ENCODE measurements around the gene KBTBD13. TPM values are rescaled to one million over a fixed set of nuclear protein-coding genes. Genes with fewer than 3 reads are reported as not detected.
"Not testable (repeated sequence)": the region's sequence is repeated elsewhere in the genome, so short reads cannot be mapped to it uniquely, and the experiment has no call there.

The KBTBD13 gene
- total RNA-seq, 4 donors from 2014 or later: 0.38 TPM; not detected in 3

DNA sequence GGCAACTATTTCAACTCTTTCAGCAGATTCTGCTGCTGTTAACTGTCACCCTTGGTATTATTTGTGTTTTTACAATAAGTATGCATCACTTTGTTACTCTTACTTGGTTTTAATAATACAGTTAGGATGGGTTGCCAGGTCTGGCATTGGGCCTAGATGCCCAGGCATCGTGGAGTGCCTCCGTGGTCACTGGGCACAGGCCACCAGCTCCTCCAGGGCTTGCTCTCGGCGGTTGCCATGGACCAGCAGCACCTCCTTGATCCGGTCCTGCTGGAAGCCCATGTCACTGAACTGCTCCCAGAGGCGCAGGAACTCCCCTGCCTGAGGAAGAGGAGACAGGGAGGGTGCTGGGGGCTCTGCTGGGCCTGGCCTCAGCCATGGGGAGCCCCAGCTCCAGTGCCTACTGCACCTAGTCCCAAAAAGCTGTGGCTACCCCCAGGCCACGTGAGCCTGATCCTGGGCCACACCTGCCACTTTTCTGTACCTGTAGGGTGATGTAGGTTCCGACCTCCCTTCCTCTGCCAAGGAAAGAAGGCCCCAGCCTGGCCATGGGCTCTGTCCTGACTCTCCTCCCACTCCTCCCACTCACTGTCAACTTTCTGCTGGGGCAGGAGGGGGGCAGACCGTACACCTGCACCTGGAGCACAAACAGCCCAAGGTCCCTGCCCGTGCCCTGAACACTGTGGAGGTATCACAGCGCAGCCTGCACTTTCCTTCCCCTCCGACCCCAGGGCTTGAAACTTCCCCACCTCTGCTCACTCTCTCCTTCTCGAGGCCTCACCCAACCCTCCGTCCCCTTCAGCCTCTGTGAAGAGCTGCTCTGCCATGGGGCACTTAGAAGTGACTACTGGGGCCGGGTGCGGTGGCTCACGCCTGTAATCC lies 16.6 kb downstream of the KBTBD13 start:
- peaks cover 0 to 8% (median 0%) of the 10 kb centered on the region in 3 donors for H3K36me3 ChIP-seq
- peaks cover 0 to 39% (median 2%) of the 10 kb centered on the region in 4 donors for H3K4me1 ChIP-seq
- H3K27ac ChIP-seq: no peak overlapping the region
- no peak overlapping the region for H3K4me3 ChIP-seq
- peak in 1 of 3 donors; percentile 37 for DNase-seq
- TF ChIP-seq, protein P1, sequence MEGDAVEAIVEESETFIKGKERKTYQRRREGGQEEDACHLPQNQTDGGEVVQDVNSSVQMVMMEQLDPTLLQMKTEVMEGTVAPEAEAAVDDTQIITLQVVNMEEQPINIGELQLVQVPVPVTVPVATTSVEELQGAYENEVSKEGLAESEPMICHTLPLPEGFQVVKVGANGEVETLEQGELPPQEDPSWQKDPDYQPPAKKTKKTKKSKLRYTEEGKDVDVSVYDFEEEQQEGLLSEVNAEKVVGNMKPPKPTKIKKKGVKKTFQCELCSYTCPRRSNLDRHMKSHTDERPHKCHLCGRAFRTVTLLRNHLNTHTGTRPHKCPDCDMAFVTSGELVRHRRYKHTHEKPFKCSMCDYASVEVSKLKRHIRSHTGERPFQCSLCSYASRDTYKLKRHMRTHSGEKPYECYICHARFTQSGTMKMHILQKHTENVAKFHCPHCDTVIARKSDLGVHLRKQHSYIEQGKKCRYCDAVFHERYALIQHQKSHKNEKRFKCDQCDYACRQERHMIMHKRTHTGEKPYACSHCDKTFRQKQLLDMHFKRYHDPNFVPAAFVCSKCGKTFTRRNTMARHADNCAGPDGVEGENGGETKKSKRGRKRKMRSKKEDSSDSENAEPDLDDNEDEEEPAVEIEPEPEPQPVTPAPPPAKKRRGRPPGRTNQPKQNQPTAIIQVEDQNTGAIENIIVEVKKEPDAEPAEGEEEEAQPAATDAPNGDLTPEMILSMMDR (IDR thresholded peaks at IDR 0.05): no peak
- no peak for TF ChIP-seq POLR2A (IDR thresholded peaks at IDR 0.05)
- no peaks in the 10 kb centered on the region for H3K27me3 ChIP-seq
- no peaks in the 10 kb centered on the region for H3K9me3 ChIP-seq

DNA sequence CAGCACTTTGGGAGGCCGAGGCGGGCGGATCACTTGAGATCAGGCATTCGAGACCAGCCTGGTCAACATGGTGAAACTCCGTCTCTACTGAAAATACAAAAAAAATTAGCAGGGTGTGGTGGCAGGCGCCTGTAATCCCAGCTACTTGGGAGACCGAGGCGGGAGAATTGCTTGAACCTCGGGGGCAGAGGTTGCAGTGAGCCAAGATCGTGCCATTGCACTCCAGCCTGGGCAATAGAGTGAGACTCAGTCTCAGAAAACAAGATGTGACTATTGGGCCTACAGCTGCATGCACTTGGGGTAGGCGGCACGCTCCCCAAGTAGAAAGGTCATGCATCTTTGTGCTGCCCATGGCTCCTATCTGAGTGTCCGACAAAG lies 17.2 kb downstream of the KBTBD13 start:
- H3K4me3 ChIP-seq, DNase-seq, H3K27me3 ChIP-seq, H3K9me3 ChIP-seq: not testable (repeated sequence)
- Histone ChIP-seq H3K27ac (peak overlapping the region in 1 of 4 donors; percentile 64), H3K36me3 (peaks cover 0 to 15% (median 0%) of the 10 kb centered on the region in 3 donors), H3K4me1 (peaks cover 0 to 32% (median 0%) of the 10 kb centered on the region in 4 donors)

DNA sequence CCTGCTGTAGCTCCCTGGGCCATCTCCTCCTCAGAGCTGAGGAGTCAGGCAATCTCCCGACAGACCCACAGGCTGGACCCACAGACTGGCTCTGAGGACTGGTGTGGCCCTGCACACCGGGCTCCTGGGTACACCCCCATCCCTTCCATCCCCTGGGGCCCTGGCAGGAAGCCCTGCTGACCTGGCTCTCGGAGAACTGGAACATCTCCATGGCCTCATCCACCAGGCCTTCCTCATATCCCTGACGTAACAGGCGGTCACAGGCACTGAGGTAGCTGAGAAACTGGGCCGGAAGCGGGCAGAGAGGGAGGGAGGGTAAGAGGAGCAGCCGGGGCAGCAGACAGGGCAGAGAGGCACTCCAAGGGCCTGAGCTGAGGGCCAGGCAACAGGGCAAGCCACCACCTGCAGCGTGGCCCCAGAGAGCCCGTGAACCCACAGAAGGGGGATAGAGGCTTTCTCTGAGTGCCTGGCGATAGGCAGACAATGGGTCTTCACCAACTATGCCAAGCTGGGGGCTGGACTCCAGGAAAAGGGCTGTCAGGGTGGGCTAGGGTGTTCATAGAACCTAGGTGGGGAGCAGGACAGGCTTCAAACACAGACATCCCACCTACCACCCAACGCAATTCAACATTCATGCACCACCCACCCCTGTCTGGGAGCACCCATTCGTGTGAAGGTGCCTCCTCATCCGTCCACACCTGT lies 17.9 kb downstream of the KBTBD13 start:
- H3K36me3 ChIP-seq: peaks cover 0 to 21% (median 0%) of the 10 kb centered on the region in 3 donors
- H3K4me1 ChIP-seq: peaks cover 0 to 26% (median 0%) of the 10 kb centered on the region in 4 donors
- H3K27me3 ChIP-seq: no peaks in the 10 kb centered on the region
- H3K9me3 ChIP-seq: no peaks in the 10 kb centered on the region
- peak in 1 of 3 donors; percentile 47 for DNase-seq
- H3K4me3 ChIP-seq: no peak overlapping the region
- no peak for TF ChIP-seq POLR2A (IDR thresholded peaks at IDR 0.05)
- TF ChIP-seq, protein P1 (IDR thresholded peaks at IDR 0.05): no peak
- peak overlapping the region in 2 of 4 donors; percentile 9 to 64 for H3K27ac ChIP-seq

DNA sequence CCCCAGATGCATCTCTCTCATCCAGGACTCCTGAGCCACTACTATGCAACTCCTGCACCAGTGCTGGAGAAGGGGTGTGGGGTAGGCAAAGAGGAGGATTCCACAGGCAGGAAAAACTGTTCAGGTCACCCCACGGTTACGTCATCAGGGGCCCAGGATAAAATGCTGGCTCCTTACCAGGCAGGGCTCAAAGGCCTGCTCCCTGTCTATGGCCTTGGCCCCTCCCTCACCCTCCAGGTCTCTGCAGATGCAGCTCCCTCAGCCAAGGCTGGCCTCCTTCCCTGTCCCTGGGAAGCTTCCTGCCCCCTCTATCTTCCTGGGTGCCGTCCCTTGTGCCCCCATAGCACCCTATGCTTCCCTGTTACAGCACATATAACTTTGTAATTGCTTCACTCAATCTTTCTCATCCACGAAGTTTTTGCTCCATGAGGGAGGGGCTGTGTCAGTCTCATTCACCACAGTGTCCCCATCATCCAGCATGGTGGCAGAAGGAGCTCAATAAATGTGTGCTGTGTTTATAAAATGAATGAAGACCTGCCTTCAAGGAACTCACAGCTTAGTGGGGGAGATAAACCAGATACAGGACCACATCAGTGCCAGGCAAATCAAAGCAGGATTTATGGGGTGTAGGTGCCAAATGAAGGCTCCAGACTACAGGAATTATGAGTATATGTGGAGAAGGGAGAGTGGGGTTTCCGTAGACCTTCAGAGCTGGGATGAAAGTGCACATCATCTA lies 18.6 kb downstream of the KBTBD13 start:
- Histone ChIP-seq H3K27me3 (no peaks in the 10 kb centered on the region), H3K36me3 (peaks cover 0 to 26% (median 0%) of the 10 kb centered on the region in 3 donors), H3K4me3 (no peak overlapping the region), H3K4me1 (peaks cover 0 to 19% (median 0%) of the 10 kb centered on the region in 4 donors), H3K27ac (peak overlapping the region in 1 of 4 donors; percentile 64), H3K9me3 (no peaks in the 10 kb centered on the region)
- TF ChIP-seq POLR2A (IDR thresholded peaks at IDR 0.05): no peak
- TF ChIP-seq, protein P1 (IDR thresholded peaks at IDR 0.05): no peak
- DNase-seq: peak in 2 of 3 donors; percentile 73 to 83

DNA sequence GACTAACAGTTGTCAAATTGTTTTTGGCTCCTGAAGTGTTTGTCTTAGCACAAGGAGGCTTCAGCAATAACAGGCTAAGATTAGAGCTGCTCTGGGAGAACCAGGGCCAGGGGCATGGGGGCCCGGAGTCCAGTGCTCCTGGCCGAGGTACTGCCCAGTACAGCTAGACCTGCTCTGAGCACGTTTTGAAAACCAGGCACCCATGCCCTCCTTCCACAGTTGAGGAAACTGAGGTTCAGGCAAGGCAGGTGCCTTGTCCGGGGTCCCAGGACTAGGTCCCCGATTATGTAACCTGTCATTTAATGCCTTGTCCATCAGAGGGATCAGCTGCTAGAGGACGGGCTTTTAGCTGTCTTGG lies 19.2 kb downstream of the KBTBD13 start:
- peaks cover 0 to 19% (median 0%) of the 10 kb centered on the region in 4 donors for H3K4me1 ChIP-seq
- TF ChIP-seq, protein P1 (IDR thresholded peaks at IDR 0.05): no peak
- no peak for TF ChIP-seq POLR2A (IDR thresholded peaks at IDR 0.05)
- peaks cover 0 to 29% (median 0%) of the 10 kb centered on the region in 3 donors for H3K36me3 ChIP-seq
- H3K9me3 ChIP-seq: no peaks in the 10 kb centered on the region
- DNase-seq: peak in 1 of 3 donors; percentile 23
- no peak overlapping the region for H3K27ac ChIP-seq
- H3K27me3 ChIP-seq: no peaks in the 10 kb centered on the region
- H3K4me3 ChIP-seq: no peak overlapping the region

Measured in Peyer's patch (tissue), 4 donors.